Osteoblast (primary cell): ENCODE data around the gene ZSWIM7. TPM values are rescaled to one million over a fixed set of nuclear protein-coding genes. Genes with fewer than 3 reads are reported as not detected.
"Not testable (repeated sequence)": the region's sequence is repeated elsewhere in the genome, so short reads cannot be mapped to it uniquely, and the experiment has no call there.

Experiments
- DNase-seq: peaks from one replicate; pipeline ENCODE4 v3.0.0; 2011; ENCODE audit warnings: low spot score, mixed read lengths; ENCODE audit not compliant: insufficient read length; ENCODE audit errors: missing footprints
- H2AFZ ChIP-seq: 2 replicates; pipeline ENCODE4 v1.6.0; 2011; ENCODE audit warnings: mild to moderate bottlenecking, low read length
- H3K27ac ChIP-seq: 2 replicates; pipeline ENCODE4 v1.5.1; 2011; ENCODE audit warnings: mild to moderate bottlenecking, low read depth, low read length, moderate library complexity
- H3K27me3 ChIP-seq: 2 replicates; pipeline ENCODE4 v1.6.0; 2012; ENCODE audit warnings: mild to moderate bottlenecking, control low read depth, inconsistent platforms, low read length, moderate library complexity; ENCODE audit not compliant: insufficient read depth
- H3K36me3 ChIP-seq: 2 replicates; pipeline ENCODE4 v1.5.1; 2011; ENCODE audit warnings: mild to moderate bottlenecking, low read length, control low read depth, moderate library complexity; ENCODE audit not compliant: insufficient read depth
- H3K4me1 ChIP-seq: 2 replicates; pipeline ENCODE4 v1.5.1; 2011; ENCODE audit warnings: mild to moderate bottlenecking, low read length, control low read depth, moderate library complexity; ENCODE audit not compliant: insufficient read depth
- H3K4me2 ChIP-seq: 2 replicates; pipeline ENCODE4 v1.6.0; 2011; ENCODE audit warnings: mild to moderate bottlenecking, low read length; ENCODE audit not compliant: insufficient read depth
- H3K4me3 ChIP-seq: fragments of 200-600 bp; sonication (generic); 3 replicates; pipeline ENCODE4 v1.5.1; 2012; ENCODE audit warnings: mild to moderate bottlenecking, low read length, inconsistent platforms; ENCODE audit not compliant: insufficient read depth
- H3K79me2 ChIP-seq: 2 replicates; pipeline ENCODE4 v1.6.0; 2012; ENCODE audit warnings: mild to moderate bottlenecking, low read length, control low read depth, inconsistent platforms; ENCODE audit not compliant: insufficient read depth
- H3K9me3 ChIP-seq: 2 replicates; pipeline ENCODE4 v1.5.1; 2011; ENCODE audit warnings: low read depth, low read length, control low read depth
- H4K20me1 ChIP-seq: 2 replicates; pipeline ENCODE4 v1.6.0; 2012; ENCODE audit warnings: mild to moderate bottlenecking, low read length, control low read depth; ENCODE audit not compliant: insufficient read depth
- CTCF ChIP-seq: IDR thresholded peaks from 2 replicates; pipeline ENCODE4 v1.5.1; 2011; ENCODE audit warnings: mild to moderate bottlenecking, low read depth, low read length, moderate library complexity; ENCODE audit errors: extremely low read depth
- total RNA-seq: library from RNA; depleted of rRNA; stranded (reverse); fragments of >200 nt; gene quantifications from 2 replicates; pipeline ENCODE4 v1.2.3, GENCODE V29; 2012

The ZSWIM7 gene
- total RNA-seq, 1 donor, result 11.6 TPM

GRCh38 chr17:15981646-15982580 is 17.6 kb downstream of the ZSWIM7 start:
- no peak for TF ChIP-seq CTCF
- no peak overlapping the region for H3K4me3 ChIP-seq
- no peaks in the 10 kb centered on the region for H3K9me3 ChIP-seq
- peak; percentile 22 for DNase-seq
- H2AFZ ChIP-seq, result no peak overlapping the region
- H3K4me2 ChIP-seq, result no peak overlapping the region
- no peaks in the 10 kb centered on the region for H3K79me2 ChIP-seq
- H3K4me1 ChIP-seq, result peaks cover 8% of the 10 kb centered on the region
- H4K20me1 ChIP-seq, result peaks cover 2% of the 10 kb centered on the region
- no peak overlapping the region for H3K27ac ChIP-seq
- H3K27me3 ChIP-seq, result no peaks in the 10 kb centered on the region
- H3K36me3 ChIP-seq, result peaks cover 27% of the 10 kb centered on the region

GRCh38 chr17:15981208-15981607 is 18.3 kb downstream of the ZSWIM7 start:
- DNase-seq, result no peak
- Histone ChIP-seq H3K4me2 (no peak overlapping the region), H3K4me1 (peaks cover 8% of the 10 kb centered on the region), H3K27me3 (no peaks in the 10 kb centered on the region), H3K79me2 (no peaks in the 10 kb centered on the region), H4K20me1 (peaks cover 2% of the 10 kb centered on the region), H3K27ac (no peak overlapping the region), H3K9me3 (no peaks in the 10 kb centered on the region), H3K4me3 (no peak overlapping the region), H2AFZ (no peak overlapping the region), H3K36me3 (peaks cover 21% of the 10 kb centered on the region)
- no peak for TF ChIP-seq CTCF

- not testable (repeated sequence) for H4K20me1 ChIP-seq, H3K27me3 ChIP-seq, H2AFZ ChIP-seq, H3K9me3 ChIP-seq, H3K4me2 ChIP-seq, H3K4me1 ChIP-seq, H3K79me2 ChIP-seq, H3K27ac ChIP-seq, H3K4me3 ChIP-seq, DNase-seq
- H3K36me3 ChIP-seq, result peaks cover 24% of the 10 kb centered on the region
These were observed 20.5 kb downstream of the ZSWIM7 start for GRCh38 chr17:15979013-15979412.

GRCh38 chr17:15978606-15979005 is 20.9 kb downstream of the ZSWIM7 start:
- Histone ChIP-seq H3K27ac (no peak overlapping the region), H3K4me2 (no peak overlapping the region)

More at GRCh38 chr17:15978606-15979005, 20.9 kb downstream of the ZSWIM7 start:
- no peak overlapping the region for H3K4me3 ChIP-seq
- no peak for DNase-seq
- peaks cover 24% of the 10 kb centered on the region for H3K36me3 ChIP-seq
- TF ChIP-seq CTCF, result no peak
- H3K79me2 ChIP-seq, result peaks cover 3% of the 10 kb centered on the region
- no peaks in the 10 kb centered on the region for H3K27me3 ChIP-seq
- H2AFZ ChIP-seq, result no peak overlapping the region
- H3K4me1 ChIP-seq, result peaks cover 8% of the 10 kb centered on the region
- H4K20me1 ChIP-seq, result peaks cover 2% of the 10 kb centered on the region
- no peaks in the 10 kb centered on the region for H3K9me3 ChIP-seq
